K562 (cell line): ENCODE data around the gene FAM181B. TPM values are rescaled to one million over a fixed set of nuclear protein-coding genes. Genes with fewer than 3 reads are reported as not detected.

Source experiments
- ATF7 ChIP-seq: fragments of 450-650 bp; IDR thresholded peaks from 2 replicates; pipeline ENCODE4 v1.7.1; 2014; ENCODE audit warnings: mild to moderate bottlenecking, moderate library complexity
- C11orf30 ChIP-seq: fragments of 450-650 bp; IDR thresholded peaks from 2 replicates; pipeline ENCODE4 v1.6.1; 2016; ENCODE audit warnings: low read depth, mild to moderate bottlenecking
- CBFA2T2 ChIP-seq: fragments of 450-650 bp; conservative IDR thresholded peaks from 2 replicates; pipeline ENCODE4 v1.6.1; 2017; ENCODE audit warnings: mild to moderate bottlenecking
- CCNT2 ChIP-seq: IDR thresholded peaks from 2 replicates; pipeline ENCODE4 v1.6.1; 2011; ENCODE audit warnings: borderline replicate concordance, low read depth, mild to moderate bottlenecking, moderate library complexity, mixed read lengths, low read length; ENCODE audit not compliant: insufficient read length; ENCODE audit errors: extremely low read depth
- DPF2 ChIP-seq: fragments of 450-650 bp; IDR thresholded peaks from 2 replicates; pipeline ENCODE4 v1.6.1; 2016
- EP400 ChIP-seq: fragments of 450-650 bp; IDR thresholded peaks from 2 replicates; pipeline ENCODE4 v1.6.1; 2017; ENCODE audit warnings: antibody characterized with exemption, mild to moderate bottlenecking, moderate library complexity
- FOXK2 ChIP-seq, 2 experiments: fragments of 450-650 bp; IDR thresholded peaks in 1 of 2; conservative IDR thresholded peaks in 1 of 2; 2 replicates each; pipeline ENCODE4 v1.6.1; 2016; ENCODE audit warnings: low read depth in 2 of 2, mild to moderate bottlenecking in 1 of 2
- FOXP1 ChIP-seq: sonication (generic); formaldehyde crosslinking; IDR thresholded peaks from 2 replicates; pipeline ENCODE4 v1.8.0; 2022; ENCODE audit warnings: mild to moderate bottlenecking, missing genetic modification reagents
- HDAC8 ChIP-seq: fragments of 450-650 bp; IDR thresholded peaks from 2 replicates; pipeline ENCODE4 v1.6.1; 2016; ENCODE audit warnings: mild to moderate bottlenecking, missing genetic modification characterization, moderate library complexity, missing compliant biosample characterization
- MAFF ChIP-seq: IDR thresholded peaks from 2 replicates; pipeline ENCODE4 v1.6.1; 2012; ENCODE audit warnings: low read length, improper control_type of control experiment
- MAFK ChIP-seq: IDR thresholded peaks from 2 replicates; pipeline ENCODE4 v1.6.1; 2011; ENCODE audit warnings: low read length, improper control_type of control experiment
- NFE2L1 ChIP-seq: fragments of 450-650 bp; IDR thresholded peaks from 2 replicates; pipeline ENCODE4 v1.6.1; 2016; ENCODE audit warnings: missing genetic modification characterization, low read depth, mild to moderate bottlenecking, missing compliant biosample characterization, moderate library complexity, borderline replicate concordance
- SMAD2 ChIP-seq: fragments of 150-350 bp; IDR thresholded peaks from 2 replicates; pipeline ENCODE4 v1.6.1; 2014; ENCODE audit warnings: low read depth, mild to moderate bottlenecking, low read length
- TSC22D4 ChIP-seq: fragments of 450-650 bp; IDR thresholded peaks from 2 replicates; pipeline ENCODE4 v1.6.1; 2016; ENCODE audit warnings: missing genetic modification characterization, missing biosample characterization, control low read depth
- VEZF1 ChIP-seq: fragments of 200-800 bp; sonication (Bioruptor generic); IDR thresholded peaks from 2 replicates; pipeline ENCODE4 v1.6.1; 2017; ENCODE audit warnings: missing genetic modification characterization, missing compliant biosample characterization
- ZNF146 ChIP-seq: IDR thresholded peaks from one replicate; pipeline ENCODE4 v1.6.1; 2018; ENCODE audit warnings: missing compliant biosample characterization; ENCODE audit not compliant: unreplicated experiment
- ZNF263 ChIP-seq: sonication (generic); formaldehyde crosslinking; IDR thresholded peaks from 2 replicates; pipeline ENCODE4 v1.8.0; 2022; ENCODE audit warnings: mild to moderate bottlenecking, missing genetic modification reagents, borderline replicate concordance
- ZNF324 ChIP-seq: fragments of 250-450 bp; sonication (Bioruptor Pico); IDR thresholded peaks from 2 replicates; pipeline ENCODE4 v1.4.0; 2020; ENCODE audit warnings: mild to moderate bottlenecking
- polyA plus RNA-seq, 8 experiments: library from polyadenylated mRNA; depleted of rRNA in 4 of 8; stranded (reverse) in 5 of 8; unstranded in 3 of 8; fragments of >200 nt; fragmentation: Nextera tagmentation in 2 of 8; fragmentation: Illumina TruSeq in 1 of 8; extraction: Ambion mirVana in 2 of 8; extraction: Trizol in 1 of 8; gene quantifications; 2 replicates each; pipeline versions ENCODE4 v1.2.1 to v1.2.3, GENCODE V29; 2011 to 2014; ENCODE audit warnings: inconsistent platforms in 1 of 8, missing spikeins in 1 of 8
- total RNA-seq, 7 experiments: library from RNA; depleted of rRNA in 6 of 7; stranded (reverse); fragments of >200 nt in 6 of 7; fragmentation: Illumina TruSeq in 2 of 7; extraction: Trizol in 2 of 7; gene quantifications; 2 replicates each; pipeline versions ENCODE4 v1.2.1 to v1.2.3, GENCODE V29; 2011 to 2021; ENCODE audit warnings: low replicate concordance in 1 of 7
- TF ChIP-seq, protein P1 (sequence below), 2 experiments: fragments of 450-650 bp; IDR thresholded peaks; 2 replicates each; pipeline ENCODE4 v1.6.1; 2018; ENCODE audit warnings: mild to moderate bottlenecking in 2 of 2, low read depth in 1 of 2; ENCODE audit not compliant: partially characterized antibody in 2 of 2
- TF ChIP-seq, protein P2 (sequence below), 3 experiments: fragments of 200-800 bp in 1 of 3; fragments of 250-450 bp in 1 of 3; fragments of 450-650 bp in 1 of 3; sonication (Bioruptor Pico) in 1 of 3; sonication (Bioruptor generic) in 1 of 3; formaldehyde crosslinking in 1 of 3; IDR thresholded peaks; 2 replicates each; pipeline versions ENCODE4 v1.6.1 to v1.8.0; 2016 to 2022; ENCODE audit warnings: mild to moderate bottlenecking in 2 of 3, missing genetic modification characterization in 2 of 3, missing compliant biosample characterization in 1 of 3, moderate library complexity in 1 of 3

FAM181B gene
- total and polyA plus RNA-seq, 9 of the 15 experiments (the other 6 are each of a cell fraction or from before 2014, with no cell fraction given) = 0.01 TPM; not detected in 8

- TF ChIP-seq, protein P1, sequence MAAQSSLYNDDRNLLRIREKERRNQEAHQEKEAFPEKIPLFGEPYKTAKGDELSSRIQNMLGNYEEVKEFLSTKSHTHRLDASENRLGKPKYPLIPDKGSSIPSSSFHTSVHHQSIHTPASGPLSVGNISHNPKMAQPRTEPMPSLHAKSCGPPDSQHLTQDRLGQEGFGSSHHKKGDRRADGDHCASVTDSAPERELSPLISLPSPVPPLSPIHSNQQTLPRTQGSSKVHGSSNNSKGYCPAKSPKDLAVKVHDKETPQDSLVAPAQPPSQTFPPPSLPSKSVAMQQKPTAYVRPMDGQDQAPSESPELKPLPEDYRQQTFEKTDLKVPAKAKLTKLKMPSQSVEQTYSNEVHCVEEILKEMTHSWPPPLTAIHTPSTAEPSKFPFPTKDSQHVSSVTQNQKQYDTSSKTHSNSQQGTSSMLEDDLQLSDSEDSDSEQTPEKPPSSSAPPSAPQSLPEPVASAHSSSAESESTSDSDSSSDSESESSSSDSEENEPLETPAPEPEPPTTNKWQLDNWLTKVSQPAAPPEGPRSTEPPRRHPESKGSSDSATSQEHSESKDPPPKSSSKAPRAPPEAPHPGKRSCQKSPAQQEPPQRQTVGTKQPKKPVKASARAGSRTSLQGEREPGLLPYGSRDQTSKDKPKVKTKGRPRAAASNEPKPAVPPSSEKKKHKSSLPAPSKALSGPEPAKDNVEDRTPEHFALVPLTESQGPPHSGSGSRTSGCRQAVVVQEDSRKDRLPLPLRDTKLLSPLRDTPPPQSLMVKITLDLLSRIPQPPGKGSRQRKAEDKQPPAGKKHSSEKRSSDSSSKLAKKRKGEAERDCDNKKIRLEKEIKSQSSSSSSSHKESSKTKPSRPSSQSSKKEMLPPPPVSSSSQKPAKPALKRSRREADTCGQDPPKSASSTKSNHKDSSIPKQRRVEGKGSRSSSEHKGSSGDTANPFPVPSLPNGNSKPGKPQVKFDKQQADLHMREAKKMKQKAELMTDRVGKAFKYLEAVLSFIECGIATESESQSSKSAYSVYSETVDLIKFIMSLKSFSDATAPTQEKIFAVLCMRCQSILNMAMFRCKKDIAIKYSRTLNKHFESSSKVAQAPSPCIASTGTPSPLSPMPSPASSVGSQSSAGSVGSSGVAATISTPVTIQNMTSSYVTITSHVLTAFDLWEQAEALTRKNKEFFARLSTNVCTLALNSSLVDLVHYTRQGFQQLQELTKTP (IDR thresholded peaks at IDR 0.05; ENCODE audit: low read depth in 1 of 2, partially characterized antibody in 2 of 2) = no peak
- no peak for TF ChIP-seq ZNF146
- TF ChIP-seq FOXK2 (conservative IDR thresholded peaks at IDR 0.05 in 1 of 2, IDR thresholded peaks at IDR 0.05 in 1 of 2; ENCODE audit: low read depth in 2 of 2) = 0 out of 4 replicates have a peak, but pooled peaks of 1 of the 2 experiments have one; percentile 21
- no peak for TF ChIP-seq VEZF1 (CRISPR knock-in tag)
- no peak for TF ChIP-seq HDAC8 (tag)
- no peak for TF ChIP-seq SMAD2
- TF ChIP-seq TSC22D4 (tag) = no peak
- TF ChIP-seq NFE2L1 (tag) = peak; percentile 43
- TF ChIP-seq CBFA2T2 = peak; percentile 28; the same call in 1 of the 2 replicates
- TF ChIP-seq, protein P2, sequence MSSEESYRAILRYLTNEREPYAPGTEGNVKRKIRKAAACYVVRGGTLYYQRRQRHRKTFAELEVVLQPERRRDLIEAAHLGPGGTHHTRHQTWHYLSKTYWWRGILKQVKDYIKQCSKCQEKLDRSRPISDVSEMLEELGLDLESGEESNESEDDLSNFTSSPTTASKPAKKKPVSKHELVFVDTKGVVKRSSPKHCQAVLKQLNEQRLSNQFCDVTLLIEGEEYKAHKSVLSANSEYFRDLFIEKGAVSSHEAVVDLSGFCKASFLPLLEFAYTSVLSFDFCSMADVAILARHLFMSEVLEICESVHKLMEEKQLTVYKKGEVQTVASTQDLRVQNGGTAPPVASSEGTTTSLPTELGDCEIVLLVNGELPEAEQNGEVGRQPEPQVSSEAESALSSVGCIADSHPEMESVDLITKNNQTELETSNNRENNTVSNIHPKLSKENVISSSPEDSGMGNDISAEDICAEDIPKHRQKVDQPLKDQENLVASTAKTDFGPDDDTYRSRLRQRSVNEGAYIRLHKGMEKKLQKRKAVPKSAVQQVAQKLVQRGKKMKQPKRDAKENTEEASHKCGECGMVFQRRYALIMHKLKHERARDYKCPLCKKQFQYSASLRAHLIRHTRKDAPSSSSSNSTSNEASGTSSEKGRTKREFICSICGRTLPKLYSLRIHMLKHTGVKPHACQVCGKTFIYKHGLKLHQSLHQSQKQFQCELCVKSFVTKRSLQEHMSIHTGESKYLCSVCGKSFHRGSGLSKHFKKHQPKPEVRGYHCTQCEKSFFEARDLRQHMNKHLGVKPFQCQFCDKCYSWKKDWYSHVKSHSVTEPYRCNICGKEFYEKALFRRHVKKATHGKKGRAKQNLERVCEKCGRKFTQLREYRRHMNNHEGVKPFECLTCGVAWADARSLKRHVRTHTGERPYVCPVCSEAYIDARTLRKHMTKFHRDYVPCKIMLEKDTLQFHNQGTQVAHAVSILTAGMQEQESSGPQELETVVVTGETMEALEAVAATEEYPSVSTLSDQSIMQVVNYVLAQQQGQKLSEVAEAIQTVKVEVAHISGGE (CRISPR knock-in tag; IDR thresholded peaks at IDR 0.05) = no peak
- TF ChIP-seq CCNT2 = peak; percentile 24
- TF ChIP-seq MAFK = peak; percentile 78
- TF ChIP-seq DPF2 = peak; percentile 80
- peak; percentile 93 for TF ChIP-seq C11orf30
- no peak for TF ChIP-seq FOXP1 (CRISPR knock-in tag)
- peak; percentile 55; the same call in 1 of the 2 replicates for TF ChIP-seq ATF7
- no peak for TF ChIP-seq ZNF324 (CRISPR knock-in tag)
- TF ChIP-seq EP400 = peak; percentile 34
- TF ChIP-seq MAFF = peak; percentile 84
- TF ChIP-seq ZNF263 (CRISPR knock-in tag) = no peak
Observed at GRCh38 chr11:82782825-82783374, 49.2 kb upstream of the FAM181B start (continued).
